NOMO-1 treated with DMSO at 0.1 percent for 48 hours (cell line): ENCODE measurements around the gene ABO.
"Not testable (repeated sequence)": the region's sequence is repeated elsewhere in the genome, so short reads cannot be mapped to it uniquely, and the experiment has no call there.

Source experiments
- DNase-seq: peaks from one replicate; lab custom pipeline; 2025; ENCODE audit not compliant: unreplicated experiment; lab: John Stamatoyannopoulos, UW

The ABO gene

GRCh38 chr9:133205996-133206931 lies 68.7 kb downstream of the ABO start:
- no peak for DNase-seq

GRCh38 chr9:133205481-133205887 lies 69.5 kb downstream of the ABO start:
- not testable (repeated sequence) for DNase-seq
